LNCAP (cell line): ENCODE results near the gene CCDC18.

ENCODE experiments used
- TF ChIP-seq, protein P1 (sequence below): fragments of 450-650 bp; IDR thresholded peaks from 2 replicates; pipeline ENCODE4 v1.5.1; 2017; ENCODE audit warnings: mild to moderate bottlenecking

The CCDC18 gene

DNA sequence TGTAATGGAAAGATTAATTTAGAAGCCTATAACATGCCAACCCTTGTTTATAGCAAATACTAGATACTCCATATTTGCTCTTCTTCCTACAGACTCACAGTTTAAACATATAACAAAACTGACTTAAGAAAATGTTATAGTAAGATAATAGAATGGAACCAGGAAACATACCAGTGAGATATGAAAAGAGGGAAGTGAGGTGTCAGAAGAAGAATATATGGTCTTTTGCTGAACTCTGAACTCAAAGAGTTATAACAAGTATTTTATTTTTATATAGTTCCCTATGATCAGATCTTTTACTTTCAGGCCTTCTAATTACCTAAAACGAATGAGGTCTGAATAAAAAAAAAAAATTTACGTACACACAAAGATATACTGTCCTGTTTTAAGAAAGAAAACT lies 21.2 kb upstream of the CCDC18 start:
- TF ChIP-seq, protein P1, sequence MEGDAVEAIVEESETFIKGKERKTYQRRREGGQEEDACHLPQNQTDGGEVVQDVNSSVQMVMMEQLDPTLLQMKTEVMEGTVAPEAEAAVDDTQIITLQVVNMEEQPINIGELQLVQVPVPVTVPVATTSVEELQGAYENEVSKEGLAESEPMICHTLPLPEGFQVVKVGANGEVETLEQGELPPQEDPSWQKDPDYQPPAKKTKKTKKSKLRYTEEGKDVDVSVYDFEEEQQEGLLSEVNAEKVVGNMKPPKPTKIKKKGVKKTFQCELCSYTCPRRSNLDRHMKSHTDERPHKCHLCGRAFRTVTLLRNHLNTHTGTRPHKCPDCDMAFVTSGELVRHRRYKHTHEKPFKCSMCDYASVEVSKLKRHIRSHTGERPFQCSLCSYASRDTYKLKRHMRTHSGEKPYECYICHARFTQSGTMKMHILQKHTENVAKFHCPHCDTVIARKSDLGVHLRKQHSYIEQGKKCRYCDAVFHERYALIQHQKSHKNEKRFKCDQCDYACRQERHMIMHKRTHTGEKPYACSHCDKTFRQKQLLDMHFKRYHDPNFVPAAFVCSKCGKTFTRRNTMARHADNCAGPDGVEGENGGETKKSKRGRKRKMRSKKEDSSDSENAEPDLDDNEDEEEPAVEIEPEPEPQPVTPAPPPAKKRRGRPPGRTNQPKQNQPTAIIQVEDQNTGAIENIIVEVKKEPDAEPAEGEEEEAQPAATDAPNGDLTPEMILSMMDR = no peak

DNA sequence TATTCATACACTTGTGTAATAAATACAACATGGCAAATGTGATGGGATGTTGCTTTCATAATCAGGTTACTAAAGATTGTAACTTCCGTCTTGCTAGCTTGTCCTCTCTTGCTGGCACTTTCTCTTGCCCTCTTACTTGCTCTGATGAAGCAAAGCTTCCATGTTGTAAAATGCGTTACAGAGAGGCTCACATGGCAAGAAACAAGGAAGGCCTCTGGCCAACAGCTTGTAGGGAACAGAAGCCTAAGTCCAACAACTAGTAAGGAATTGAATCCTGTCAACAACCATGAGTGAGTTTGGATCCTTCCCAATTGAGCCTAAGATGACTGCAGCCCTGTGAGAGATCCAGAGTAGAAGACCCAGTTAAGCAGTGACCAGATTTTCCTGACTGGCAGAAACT lies 15.7 kb upstream of the CCDC18 start:
- TF ChIP-seq, protein P1 = no peak

DNA sequence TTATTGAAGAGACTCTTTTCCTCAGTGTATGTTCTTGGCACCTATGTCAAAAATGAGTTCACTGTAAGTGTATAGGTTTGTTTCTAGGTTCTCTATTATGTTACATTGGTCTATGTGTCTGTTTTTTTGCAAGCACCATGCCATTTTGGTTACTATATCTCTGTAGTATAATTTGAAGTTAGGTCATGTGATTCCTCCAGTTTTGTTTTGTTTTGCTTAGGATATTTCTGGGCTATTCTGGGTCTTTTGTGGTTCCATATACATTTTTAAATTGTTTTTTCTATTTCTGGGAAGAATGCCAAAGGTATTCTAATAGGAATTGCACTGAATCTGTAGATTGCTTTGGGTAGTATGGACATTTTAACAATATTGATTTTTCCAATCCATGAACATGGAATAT lies 13.5 kb upstream of the CCDC18 start:
- TF ChIP-seq, protein P1 = no peak

- TF ChIP-seq, protein P1 = no peak
Measured at GRCh38 chr1:93171549-93172034, 8.9 kb upstream of the CCDC18 start.

DNA sequence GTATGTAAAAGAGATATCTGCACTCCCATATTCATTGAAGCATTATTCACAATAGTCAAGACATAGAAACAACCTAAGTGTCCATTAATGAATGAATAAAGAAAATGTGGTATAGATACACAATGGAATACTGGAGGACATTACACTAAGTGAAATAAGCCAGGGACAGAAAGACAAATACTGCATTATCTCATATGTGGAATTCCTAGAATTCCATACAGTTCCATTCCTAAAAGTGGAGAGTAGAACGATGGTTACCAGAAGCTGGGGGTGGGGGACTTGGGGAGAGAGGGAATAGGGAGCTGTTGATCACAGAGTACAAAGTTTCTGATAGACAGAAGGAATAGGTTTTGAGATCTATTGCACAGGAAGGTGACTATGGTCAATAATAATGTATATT lies 7.7 kb upstream of the CCDC18 start:
- TF ChIP-seq, protein P1 = no peak

DNA sequence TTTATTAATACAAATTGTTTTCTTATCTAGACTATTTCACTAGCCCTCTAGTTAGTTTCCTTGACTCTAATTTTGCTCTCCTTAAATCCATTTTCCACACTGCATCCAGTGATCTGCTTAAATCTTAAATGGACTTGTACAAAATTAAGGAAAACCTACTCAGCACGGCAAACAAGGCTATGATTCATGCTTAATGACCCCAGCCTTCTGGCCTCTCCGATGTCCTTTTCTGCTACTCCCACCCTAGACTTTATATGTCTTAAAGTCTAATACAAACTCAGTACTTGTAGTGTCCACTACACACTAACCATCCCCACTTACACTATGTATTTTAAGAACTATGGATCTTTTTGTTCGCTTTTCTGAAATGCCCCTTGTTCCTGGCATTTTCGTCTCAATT lies 2.5 kb upstream of the CCDC18 start:
- TF ChIP-seq, protein P1 = no peak

- TF ChIP-seq, protein P1 = no peak
Measured at GRCh38 chr1:93178418-93178817, 2.1 kb upstream of the CCDC18 start.
